Effector memory CD4-positive, alpha-beta T cell (primary cell): ENCODE data around the gene SMPD2.

Experiments used
- DNase-seq, 3 donors: peaks; one replicate each; pipeline ENCODE4 v3.0.0-alpha.2; 2020
- H3K27ac ChIP-seq: 2 replicates; pipeline ENCODE4 v1.7.0; 2013; ENCODE audit warnings: mild to moderate bottlenecking, low read length, moderate library complexity; ENCODE audit not compliant: insufficient read depth, poor library complexity, severe bottlenecking
- H3K27me3 ChIP-seq: replicated peaks from 2 replicates; pipeline ENCODE4 v1.7.0; 2013; ENCODE audit warnings: mild to moderate bottlenecking, low read length; ENCODE audit not compliant: insufficient read depth, control insufficient read depth, poor library complexity, severe bottlenecking
- H3K36me3 ChIP-seq: 2 replicates; pipeline ENCODE4 v1.7.0; 2013; ENCODE audit warnings: mild to moderate bottlenecking, low read length, moderate library complexity; ENCODE audit not compliant: control insufficient read depth, insufficient read depth
- H3K4me1 ChIP-seq: 2 replicates; pipeline ENCODE4 v1.7.0; 2013; ENCODE audit warnings: low read length, mild to moderate bottlenecking; ENCODE audit not compliant: control insufficient read depth, insufficient read depth, poor library complexity, severe bottlenecking
- H3K4me3 ChIP-seq: 2 replicates; pipeline ENCODE4 v1.7.0; 2013; ENCODE audit warnings: low read length, low read depth, mild to moderate bottlenecking; ENCODE audit not compliant: insufficient read depth, poor library complexity, severe bottlenecking
- H3K9me3 ChIP-seq: 2 replicates; pipeline ENCODE4 v1.7.0; 2013; ENCODE audit warnings: mild to moderate bottlenecking, low read length, moderate library complexity; ENCODE audit not compliant: control insufficient read depth

The SMPD2 gene

GRCh38 chr6:109473120-109473519 lies 32.6 kb downstream of the SMPD2 start:
- peaks cover 22% of the 10 kb centered on the region for H3K4me1 ChIP-seq
- DNase-seq = no peak
- no peak overlapping the region for H3K27ac ChIP-seq
- no peaks in the 10 kb centered on the region for H3K27me3 ChIP-seq
- H3K9me3 ChIP-seq = no peaks in the 10 kb centered on the region
- no peak overlapping the region for H3K4me3 ChIP-seq
- H3K36me3 ChIP-seq = peaks cover 72% of the 10 kb centered on the region

DNA sequence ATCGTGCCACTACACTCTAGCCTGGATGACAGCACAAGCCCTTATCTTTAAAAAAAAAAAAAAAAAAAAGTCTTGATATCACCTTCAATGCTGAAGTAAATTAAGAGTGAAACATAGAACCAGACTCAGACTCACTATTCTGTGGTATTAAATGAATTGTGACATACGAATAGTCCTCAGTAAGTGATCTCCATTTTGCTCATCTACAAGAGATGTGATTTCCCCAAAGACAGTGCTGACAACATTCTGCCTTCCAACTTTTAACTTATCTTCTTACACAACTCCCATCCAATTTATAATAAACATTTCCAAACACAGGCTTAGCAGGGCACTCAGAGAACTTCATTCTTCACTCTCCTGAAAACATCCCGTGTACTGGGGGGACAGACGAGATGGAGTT lies 34.5 kb downstream of the SMPD2 start:
- Histone ChIP-seq H3K27me3 (no peaks in the 10 kb centered on the region), H3K4me3 (no peak overlapping the region), H3K4me1 (peaks cover 30% of the 10 kb centered on the region), H3K27ac (no peak overlapping the region), H3K9me3 (no peaks in the 10 kb centered on the region), H3K36me3 (peaks cover 60% of the 10 kb centered on the region)
- no peak for DNase-seq

DNA sequence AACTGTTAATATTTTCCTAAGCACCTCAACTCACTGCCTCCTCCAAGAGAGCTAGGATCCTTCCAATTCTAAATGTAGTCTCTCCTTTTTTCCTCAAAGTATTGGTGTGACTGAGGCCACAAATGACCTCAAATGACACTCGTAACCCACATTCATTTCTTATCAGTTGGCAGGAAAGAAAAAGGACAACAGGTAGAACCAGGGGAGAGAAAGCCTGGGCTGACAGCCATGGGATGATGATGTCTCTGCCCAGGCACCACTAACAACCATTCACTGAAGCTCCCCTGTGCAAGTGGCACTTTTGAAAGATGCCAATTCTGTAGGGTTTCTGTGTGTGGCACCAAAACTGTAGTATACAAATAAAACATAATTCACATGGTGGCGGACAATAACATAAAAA lies 35.1 kb downstream of the SMPD2 start:
- peak overlapping the region; percentile 34 for H3K27ac ChIP-seq
- H3K27me3 ChIP-seq = no peaks in the 10 kb centered on the region
- no peaks in the 10 kb centered on the region for H3K9me3 ChIP-seq
- peaks cover 34% of the 10 kb centered on the region for H3K4me1 ChIP-seq
- H3K36me3 ChIP-seq = peaks cover 54% of the 10 kb centered on the region
- H3K4me3 ChIP-seq = no peak overlapping the region
- no peak for DNase-seq

- Histone ChIP-seq H3K4me3 (no peak overlapping the region), H3K36me3 (peaks cover 39% of the 10 kb centered on the region), H3K27ac (no peak overlapping the region), H3K27me3 (no peaks in the 10 kb centered on the region), H3K9me3 (no peaks in the 10 kb centered on the region), H3K4me1 (peaks cover 48% of the 10 kb centered on the region)
- no peak for DNase-seq
Observed at GRCh38 chr6:109477184-109477583, 36.7 kb downstream of the SMPD2 start.

- H3K36me3 ChIP-seq = peaks cover 34% of the 10 kb centered on the region
- peaks cover 51% of the 10 kb centered on the region for H3K4me1 ChIP-seq
- peak overlapping the region; percentile 0 for H3K27ac ChIP-seq
- peak overlapping the region; percentile 20 for H3K4me3 ChIP-seq
- no peaks in the 10 kb centered on the region for H3K27me3 ChIP-seq
- no peak for DNase-seq
- H3K9me3 ChIP-seq = no peaks in the 10 kb centered on the region
Observed at GRCh38 chr6:109477725-109478124, 37.2 kb downstream of the SMPD2 start.

DNA sequence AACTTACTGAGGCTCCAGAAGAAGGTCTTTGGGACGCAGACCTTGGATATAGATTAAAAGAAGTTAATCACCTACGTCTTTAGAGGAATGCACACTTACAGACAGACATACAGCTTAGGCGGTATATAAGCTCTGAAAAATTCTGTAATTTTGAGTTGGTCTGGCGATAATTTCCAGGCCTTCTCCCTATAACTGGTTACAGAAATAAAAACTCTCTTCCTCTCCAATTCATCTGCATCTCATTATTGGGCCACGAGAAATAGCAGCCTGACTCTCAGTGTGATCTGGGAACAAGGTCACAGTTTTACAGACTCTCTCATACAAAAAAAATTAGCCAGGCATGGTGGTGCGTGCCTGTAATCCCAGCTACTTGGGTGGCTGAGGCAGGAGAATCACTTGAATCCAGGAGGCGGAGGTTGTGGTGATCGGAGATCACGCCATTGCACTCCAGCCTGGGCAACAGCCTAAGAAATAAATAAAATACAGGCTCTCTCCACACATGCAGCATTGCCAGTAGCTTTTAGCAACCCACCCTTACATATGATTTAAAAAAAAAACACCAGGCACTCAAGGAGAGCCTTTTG lies 37.8 kb downstream of the SMPD2 start:
- Histone ChIP-seq H3K27ac (peak overlapping the region; percentile 47), H3K4me3 (peak overlapping the region; percentile 20), H3K4me1 (peaks cover 51% of the 10 kb centered on the region), H3K9me3 (no peaks in the 10 kb centered on the region), H3K27me3 (no peaks in the 10 kb centered on the region), H3K36me3 (peaks cover 28% of the 10 kb centered on the region)
- DNase-seq = no peak

DNA sequence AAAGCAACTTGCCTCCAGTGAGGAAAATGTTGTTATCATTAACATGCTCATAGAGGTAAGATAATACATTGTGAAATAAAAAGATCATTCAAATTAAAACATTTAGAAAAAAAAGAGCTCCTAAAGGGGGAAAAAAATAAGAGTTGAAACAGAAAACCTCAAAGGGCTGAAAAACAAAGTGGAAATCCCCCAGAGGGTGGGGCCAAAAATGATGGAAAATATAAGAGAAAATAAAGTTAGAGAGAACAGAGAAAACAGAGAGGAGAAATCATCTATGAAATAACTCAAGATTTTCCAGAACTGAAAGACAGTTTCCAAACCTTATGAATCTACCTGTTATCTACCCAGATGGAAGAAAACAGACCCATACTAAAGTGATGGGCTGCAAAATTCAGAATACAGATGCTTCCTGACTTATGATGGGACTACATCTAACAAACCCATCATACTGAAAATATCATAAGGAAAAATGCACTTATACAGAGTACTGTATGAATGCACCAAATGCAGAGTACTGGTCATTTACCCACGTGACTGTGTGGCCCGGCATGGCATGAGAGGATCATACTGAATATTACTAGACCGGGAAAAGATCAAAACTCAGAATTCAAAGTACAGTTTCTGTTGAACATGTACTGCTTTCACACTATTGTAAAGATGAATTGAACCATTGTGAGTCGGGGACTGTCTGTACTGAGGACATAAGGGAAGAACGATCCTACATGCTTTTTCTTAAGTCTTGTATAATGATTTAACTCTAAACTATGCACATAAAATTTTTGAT lies 38.5 kb downstream of the SMPD2 start:
- H3K4me1 ChIP-seq = peaks cover 51% of the 10 kb centered on the region
- H3K9me3 ChIP-seq = no peaks in the 10 kb centered on the region
- H3K4me3 ChIP-seq = peak overlapping the region; percentile 51
- peaks cover 21% of the 10 kb centered on the region for H3K36me3 ChIP-seq
- H3K27me3 ChIP-seq = no peaks in the 10 kb centered on the region
- H3K27ac ChIP-seq = peak overlapping the region; percentile 47
- no peak for DNase-seq

- no peaks in the 10 kb centered on the region for H3K27me3 ChIP-seq
- no peak for DNase-seq
- H3K36me3 ChIP-seq = peaks cover 6% of the 10 kb centered on the region
- peak overlapping the region; percentile 63 for H3K4me3 ChIP-seq
- peaks cover 45% of the 10 kb centered on the region for H3K4me1 ChIP-seq
- no peaks in the 10 kb centered on the region for H3K9me3 ChIP-seq
- no peak overlapping the region for H3K27ac ChIP-seq
Observed at GRCh38 chr6:109480993-109481480, 40.5 kb downstream of the SMPD2 start.

GRCh38 chr6:109482905-109483734 lies 42.6 kb downstream of the SMPD2 start, which contains the start of gene ZBTB24:
Gene ZBTB24, minus strand, starts transcription at chr6:109483219. Its CDS starts 1,193 bp downstream, at chr6:109482026.
- no peaks in the 10 kb centered on the region for H3K27me3 ChIP-seq
- H3K4me3 ChIP-seq = peak within 1 kb of the TSS; percentile 63
- peak; percentile 81 to 88 (median 84) for DNase-seq
- H3K27ac ChIP-seq = peak within 1 kb of the TSS; percentile 78
- no peaks in the 10 kb centered on the region for H3K36me3 ChIP-seq
- peaks cover 29% of the 10 kb centered on the region for H3K4me1 ChIP-seq
- H3K9me3 ChIP-seq = no peaks in the 10 kb centered on the region
